Liver (tissue), 3 donors: ENCODE results near the gene PLEK2.

Source experiments
- EGR1 ChIP-seq, 2 donors: IDR thresholded peaks; 2 replicates each; pipeline ENCODE4 v1.6.1; 2016 to 2018; ENCODE audit warnings: antibody characterized with exemption in 2 of 2, low read depth in 2 of 2
- FOXA1 ChIP-seq: IDR thresholded peaks from 2 replicates; pipeline ENCODE4 v1.6.1; 2016; ENCODE audit warnings: antibody characterized with exemption
- GABPA ChIP-seq, 2 donors: IDR thresholded peaks in 1 of 2; conservative IDR thresholded peaks in 1 of 2; 2 replicates each; pipeline ENCODE4 v1.6.1; 2016; ENCODE audit warnings: antibody characterized with exemption in 2 of 2, mild to moderate bottlenecking in 1 of 2, moderate library complexity in 1 of 2
- RXRA ChIP-seq, 2 donors: IDR thresholded peaks; 2 replicates each; pipeline ENCODE4 v1.6.1; 2017 to 2018; ENCODE audit warnings: antibody characterized with exemption in 2 of 2, mild to moderate bottlenecking in 1 of 2
- SP1 ChIP-seq: IDR thresholded peaks from 2 replicates; pipeline ENCODE4 v1.6.1; 2018; ENCODE audit warnings: antibody characterized with exemption, mild to moderate bottlenecking
- TAF1 ChIP-seq: conservative IDR thresholded peaks from 2 replicates; pipeline ENCODE4 v1.6.1; 2016; ENCODE audit warnings: antibody characterized with exemption, mild to moderate bottlenecking
- YY1 ChIP-seq: IDR thresholded peaks from 2 replicates; pipeline ENCODE4 v1.6.1; 2016; ENCODE audit warnings: antibody characterized with exemption, mild to moderate bottlenecking
- TF ChIP-seq, protein P1 (sequence below): fragments of 150-350 bp; IDR thresholded peaks from 2 replicates; pipeline ENCODE4 v1.5.1; 2017; ENCODE audit warnings: improper control_type of control experiment, low read depth, low read length; ENCODE audit not compliant: missing input control
- TF ChIP-seq, protein P2 (sequence below): IDR thresholded peaks from 2 replicates; pipeline ENCODE4 v1.6.1; 2016; ENCODE audit warnings: antibody characterized with exemption
- TF ChIP-seq, protein P3 (sequence below): IDR thresholded peaks from 2 replicates; pipeline ENCODE4 v1.6.1; 2016; ENCODE audit warnings: antibody characterized with exemption
- TF ChIP-seq, protein P4 (sequence below): IDR thresholded peaks from 2 replicates; pipeline ENCODE4 v1.6.1; 2016; ENCODE audit warnings: antibody characterized with exemption, mild to moderate bottlenecking
- donor health status: healthy.
- donor health status: healthy.

DNA sequence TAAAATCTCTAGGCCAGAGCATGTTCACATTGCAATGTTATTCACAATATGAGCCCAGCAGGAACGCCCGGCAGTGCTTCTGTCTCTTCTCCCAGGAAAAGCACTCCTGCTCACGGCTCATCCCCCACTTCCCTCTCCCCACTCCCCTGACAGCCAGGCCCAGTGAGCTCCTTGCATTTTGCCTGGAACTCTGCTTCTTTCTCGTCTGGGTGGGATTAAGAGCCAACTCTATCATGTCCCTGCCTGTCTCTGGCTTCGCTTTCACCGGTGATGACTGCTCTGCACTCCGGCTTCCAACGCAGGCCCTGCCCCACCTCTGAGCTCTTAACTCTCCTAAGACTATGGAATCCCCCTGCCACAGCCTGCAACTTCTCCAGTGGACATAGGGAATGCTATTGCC, 2.5 kb downstream of the PLEK2 start:
- TF ChIP-seq, protein P1, sequence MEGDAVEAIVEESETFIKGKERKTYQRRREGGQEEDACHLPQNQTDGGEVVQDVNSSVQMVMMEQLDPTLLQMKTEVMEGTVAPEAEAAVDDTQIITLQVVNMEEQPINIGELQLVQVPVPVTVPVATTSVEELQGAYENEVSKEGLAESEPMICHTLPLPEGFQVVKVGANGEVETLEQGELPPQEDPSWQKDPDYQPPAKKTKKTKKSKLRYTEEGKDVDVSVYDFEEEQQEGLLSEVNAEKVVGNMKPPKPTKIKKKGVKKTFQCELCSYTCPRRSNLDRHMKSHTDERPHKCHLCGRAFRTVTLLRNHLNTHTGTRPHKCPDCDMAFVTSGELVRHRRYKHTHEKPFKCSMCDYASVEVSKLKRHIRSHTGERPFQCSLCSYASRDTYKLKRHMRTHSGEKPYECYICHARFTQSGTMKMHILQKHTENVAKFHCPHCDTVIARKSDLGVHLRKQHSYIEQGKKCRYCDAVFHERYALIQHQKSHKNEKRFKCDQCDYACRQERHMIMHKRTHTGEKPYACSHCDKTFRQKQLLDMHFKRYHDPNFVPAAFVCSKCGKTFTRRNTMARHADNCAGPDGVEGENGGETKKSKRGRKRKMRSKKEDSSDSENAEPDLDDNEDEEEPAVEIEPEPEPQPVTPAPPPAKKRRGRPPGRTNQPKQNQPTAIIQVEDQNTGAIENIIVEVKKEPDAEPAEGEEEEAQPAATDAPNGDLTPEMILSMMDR, result no peak
- TF ChIP-seq, protein P2, sequence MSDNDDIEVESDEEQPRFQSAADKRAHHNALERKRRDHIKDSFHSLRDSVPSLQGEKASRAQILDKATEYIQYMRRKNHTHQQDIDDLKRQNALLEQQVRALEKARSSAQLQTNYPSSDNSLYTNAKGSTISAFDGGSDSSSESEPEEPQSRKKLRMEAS, result no peak
- no peak for TF ChIP-seq TAF1
- TF ChIP-seq RXRA (IDR thresholded peaks at IDR 0.05), result no peak
- no peak for TF ChIP-seq GABPA (IDR thresholded peaks at IDR 0.05 in 1 of 2, conservative IDR thresholded peaks at IDR 0.05 in 1 of 2)
- TF ChIP-seq YY1, result no peak
- TF ChIP-seq, protein P3, sequence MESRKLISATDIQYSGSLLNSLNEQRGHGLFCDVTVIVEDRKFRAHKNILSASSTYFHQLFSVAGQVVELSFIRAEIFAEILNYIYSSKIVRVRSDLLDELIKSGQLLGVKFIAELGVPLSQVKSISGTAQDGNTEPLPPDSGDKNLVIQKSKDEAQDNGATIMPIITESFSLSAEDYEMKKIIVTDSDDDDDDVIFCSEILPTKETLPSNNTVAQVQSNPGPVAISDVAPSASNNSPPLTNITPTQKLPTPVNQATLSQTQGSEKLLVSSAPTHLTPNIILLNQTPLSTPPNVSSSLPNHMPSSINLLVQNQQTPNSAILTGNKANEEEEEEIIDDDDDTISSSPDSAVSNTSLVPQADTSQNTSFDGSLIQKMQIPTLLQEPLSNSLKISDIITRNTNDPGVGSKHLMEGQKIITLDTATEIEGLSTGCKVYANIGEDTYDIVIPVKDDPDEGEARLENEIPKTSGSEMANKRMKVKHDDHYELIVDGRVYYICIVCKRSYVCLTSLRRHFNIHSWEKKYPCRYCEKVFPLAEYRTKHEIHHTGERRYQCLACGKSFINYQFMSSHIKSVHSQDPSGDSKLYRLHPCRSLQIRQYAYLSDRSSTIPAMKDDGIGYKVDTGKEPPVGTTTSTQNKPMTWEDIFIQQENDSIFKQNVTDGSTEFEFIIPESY, result no peak
- no peak for TF ChIP-seq EGR1 (IDR thresholded peaks at IDR 0.05; ENCODE audit: low read depth in 2 of 2)
- no peak for TF ChIP-seq SP1
- no peak for TF ChIP-seq FOXA1
- TF ChIP-seq, protein P4, sequence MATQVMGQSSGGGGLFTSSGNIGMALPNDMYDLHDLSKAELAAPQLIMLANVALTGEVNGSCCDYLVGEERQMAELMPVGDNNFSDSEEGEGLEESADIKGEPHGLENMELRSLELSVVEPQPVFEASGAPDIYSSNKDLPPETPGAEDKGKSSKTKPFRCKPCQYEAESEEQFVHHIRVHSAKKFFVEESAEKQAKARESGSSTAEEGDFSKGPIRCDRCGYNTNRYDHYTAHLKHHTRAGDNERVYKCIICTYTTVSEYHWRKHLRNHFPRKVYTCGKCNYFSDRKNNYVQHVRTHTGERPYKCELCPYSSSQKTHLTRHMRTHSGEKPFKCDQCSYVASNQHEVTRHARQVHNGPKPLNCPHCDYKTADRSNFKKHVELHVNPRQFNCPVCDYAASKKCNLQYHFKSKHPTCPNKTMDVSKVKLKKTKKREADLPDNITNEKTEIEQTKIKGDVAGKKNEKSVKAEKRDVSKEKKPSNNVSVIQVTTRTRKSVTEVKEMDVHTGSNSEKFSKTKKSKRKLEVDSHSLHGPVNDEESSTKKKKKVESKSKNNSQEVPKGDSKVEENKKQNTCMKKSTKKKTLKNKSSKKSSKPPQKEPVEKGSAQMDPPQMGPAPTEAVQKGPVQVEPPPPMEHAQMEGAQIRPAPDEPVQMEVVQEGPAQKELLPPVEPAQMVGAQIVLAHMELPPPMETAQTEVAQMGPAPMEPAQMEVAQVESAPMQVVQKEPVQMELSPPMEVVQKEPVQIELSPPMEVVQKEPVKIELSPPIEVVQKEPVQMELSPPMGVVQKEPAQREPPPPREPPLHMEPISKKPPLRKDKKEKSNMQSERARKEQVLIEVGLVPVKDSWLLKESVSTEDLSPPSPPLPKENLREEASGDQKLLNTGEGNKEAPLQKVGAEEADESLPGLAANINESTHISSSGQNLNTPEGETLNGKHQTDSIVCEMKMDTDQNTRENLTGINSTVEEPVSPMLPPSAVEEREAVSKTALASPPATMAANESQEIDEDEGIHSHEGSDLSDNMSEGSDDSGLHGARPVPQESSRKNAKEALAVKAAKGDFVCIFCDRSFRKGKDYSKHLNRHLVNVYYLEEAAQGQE, result no peak
